Measurements from ENCODE around the gene PKN1. TPM values are rescaled to one million over a fixed set of nuclear protein-coding genes. Genes with fewer than 3 reads are reported as not detected.
A peak's percentile ranks its signal among the peaks of the same experiment; 100 is the strongest.

The PKN1 gene
- total RNA-seq, 2 donors from 2014 or later, result 54.3 to 255 TPM

GRCh38 chr19:14482172-14482941 is 49.3 kb downstream of the PKN1 start:
- 89% methylated on average over 17 of the region's 18 CpGs for WGBS
- Histone ChIP-seq H3K27me3 (replicated peaks; ENCODE audit: insufficient read depth) (no peaks in the 10 kb centered on the region), H3K27ac (no peak overlapping the region), H3K4me3 (no peak overlapping the region), H3K36me3 (no peaks in the 10 kb centered on the region), H3K4me1 (replicated peaks) (no peaks in the 10 kb centered on the region), H3K9me3 (no peaks in the 10 kb centered on the region)
- intact Hi-C loops (cut with DNase I), result no loop called here
- DNase-seq (ENCODE audit: low spot score), result no peak
- TF ChIP-seq POLR2A (IDR thresholded peaks at IDR 0.05), result no peak
- TF ChIP-seq CTCF (IDR thresholded peaks at IDR 0.05), result no peak
- TF ChIP-seq POLR2AphosphoS5 (IDR thresholded peaks at IDR 0.05), result no peak

- no peak overlapping the region for H3K27ac ChIP-seq
- H3K27me3 ChIP-seq (replicated peaks; ENCODE audit: insufficient read depth), result no peaks in the 10 kb centered on the region
- no peak for DNase-seq (ENCODE audit: low spot score)
- intact Hi-C loops (cut with DNase I), result no loop called here
- H3K4me3 ChIP-seq, result no peak overlapping the region
- no peak for TF ChIP-seq POLR2A (IDR thresholded peaks at IDR 0.05)
- TF ChIP-seq POLR2AphosphoS5 (IDR thresholded peaks at IDR 0.05), result no peak
- no peak for TF ChIP-seq CTCF (IDR thresholded peaks at IDR 0.05)
- H3K36me3 ChIP-seq, result peaks cover 0 to 4% of the 10 kb centered on the region in 2 donors
- H3K9me3 ChIP-seq, result no peaks in the 10 kb centered on the region
- H3K4me1 ChIP-seq (replicated peaks), result no peaks in the 10 kb centered on the region
- 94% methylated on average over 16 of the region's 16 CpGs for WGBS
These were observed 54.4 kb downstream of the PKN1 start for GRCh38 chr19:14487370-14488125.

- TF ChIP-seq CTCF (IDR thresholded peaks at IDR 0.05), result no peak
- TF ChIP-seq POLR2AphosphoS5 (IDR thresholded peaks at IDR 0.05), result no peak
- no peak for TF ChIP-seq POLR2A (IDR thresholded peaks at IDR 0.05)
- intact Hi-C loops (cut with DNase I), result no loop called here
- WGBS, result 85% methylated on average over 5 of the region's 5 CpGs
- H3K4me1 ChIP-seq (replicated peaks), result peaks cover 11% of the 10 kb centered on the region
- no peaks in the 10 kb centered on the region for H3K9me3 ChIP-seq
- H3K27me3 ChIP-seq (replicated peaks; ENCODE audit: insufficient read depth), result no peaks in the 10 kb centered on the region
- no peak for DNase-seq (ENCODE audit: low spot score)
- H3K36me3 ChIP-seq, result peaks cover 0 to 4% of the 10 kb centered on the region in 2 donors
- no peak overlapping the region for H3K4me3 ChIP-seq
- H3K27ac ChIP-seq, result no peak overlapping the region
These were observed 59.7 kb downstream of the PKN1 start for GRCh38 chr19:14492756-14493337.

- DNase-seq (ENCODE audit: low spot score), result no peak
- H3K27me3 ChIP-seq (replicated peaks; ENCODE audit: insufficient read depth), result no peaks in the 10 kb centered on the region
- TF ChIP-seq POLR2AphosphoS5 (IDR thresholded peaks at IDR 0.05), result no peak
- TF ChIP-seq POLR2A (IDR thresholded peaks at IDR 0.05), result no peak
- TF ChIP-seq CTCF (IDR thresholded peaks at IDR 0.05), result no peak
- H3K36me3 ChIP-seq, result no peaks in the 10 kb centered on the region
- WGBS, result 74% methylated on average over 4 of the region's 4 CpGs
- no peaks in the 10 kb centered on the region for H3K9me3 ChIP-seq
- no peak overlapping the region for H3K27ac ChIP-seq
- intact Hi-C loops (cut with DNase I), result no loop called here
- peaks cover 11% of the 10 kb centered on the region for H3K4me1 ChIP-seq (replicated peaks)
- H3K4me3 ChIP-seq, result peak overlapping the region in 1 of 2 donors; percentile 67
These were observed 61.3 kb downstream of the PKN1 start for GRCh38 chr19:14494411-14494810.
